ENCODE results near the gene PIBF1. TPM values are rescaled to one million over a fixed set of nuclear protein-coding genes. Genes with fewer than 3 reads are reported as not detected.

Gene PIBF1
- total and polyA plus RNA-seq, 10 of the 15 experiments (the other 5 are each of a cell fraction or from before 2014, with no cell fraction given), result 6.4 to 24.5 (median 11.1) TPM

GRCh38 chr13:72953391-72953965 lies 171.5 kb downstream of the PIBF1 start:
- WGBS (ENCODE audit: insufficient coverage, insufficient replicate concordance, low lambda C conversion rate, missing lambda C conversion rate), result 97% methylated on average over 6 of the region's 6 CpGs
- in situ Hi-C loops (cut with MboI), result no loop called here
- BruUV-seq (replicated peaks), result no TSS peak
- Histone ChIP-seq H2AFZ (ENCODE audit: control insufficient read depth, low read depth, low read length) (no peak overlapping the region), H3K9me3 (replicated peaks; ENCODE audit: control insufficient read depth, insufficient read depth, low read length) (no peaks in the 10 kb centered on the region), H3K27me3 (replicated peaks in 1 of 2; ENCODE audit: control insufficient read depth in 2 of 2, insufficient read depth in 2 of 2, low read length in 1 of 2) (no peaks in the 10 kb centered on the region), H3K27ac (ENCODE audit: control insufficient read depth, insufficient read depth) (no peak overlapping the region), H3K36me3 (ENCODE audit: control insufficient read depth in 2 of 2, insufficient read depth in 2 of 2, low read length in 1 of 2) (no peaks in the 10 kb centered on the region), H4K20me1 (ENCODE audit: control insufficient read depth, insufficient read depth) (no peaks in the 10 kb centered on the region), H3K9ac (ENCODE audit: control insufficient read depth, insufficient read depth, low read length) (no peak overlapping the region), H3K4me2 (ENCODE audit: control insufficient read depth, insufficient read depth) (no peak overlapping the region), H3K4me1 (ENCODE audit: control insufficient read depth, insufficient read depth, low read length) (no peaks in the 10 kb centered on the region), H3K79me2 (ENCODE audit: control insufficient read depth, insufficient read depth, low read length) (no peaks in the 10 kb centered on the region), H3K4me3 (no peak overlapping the region)
- intact Hi-C loops (cut with micrococcal nuclease; ENCODE audit: unreplicated experiment), result no loop called here
- POLR2A ChIA-PET, result no interaction called here
- DNase-seq (ENCODE audit: low read depth, low spot score), result no peak
- TF ChIP-seq SREBF2 (IDR thresholded peaks at IDR 0.05; ENCODE audit: low read length), result no peak
- ATAC-seq, result no peak
- FAIRE-seq, result no peak
- RAD21 ChIA-PET (ENCODE audit: unreplicated experiment), result no interaction called here
- CTCF ChIA-PET, result interaction anchor here (0.9 to 1.3 kb wide), 2 partner anchors 23 to 758 kb away, joined by 3 read pairs; no protein-coding TSS in a partner anchor
- SMC1A ChIA-PET (ENCODE audit: uncharacterized antibody, unreplicated experiment), result no interaction called here

DNA sequence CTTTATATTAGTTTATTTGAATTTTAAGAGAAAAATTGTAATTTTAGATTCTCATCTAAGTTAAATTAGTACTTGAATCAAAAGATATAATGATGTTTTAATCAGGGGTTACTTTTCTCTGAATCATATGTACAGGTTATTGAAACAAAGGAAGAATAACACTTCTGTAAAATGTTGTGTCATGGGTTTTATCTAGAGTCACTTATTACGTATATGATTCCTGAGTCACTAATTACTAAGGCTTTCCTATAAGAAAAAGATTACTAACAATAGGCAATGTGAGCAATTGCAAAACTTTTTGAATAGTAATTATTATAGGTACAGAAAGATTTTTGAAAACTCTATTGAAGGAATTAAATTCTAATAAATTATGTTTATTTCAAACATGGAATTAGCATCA lies 177.7 kb downstream of the PIBF1 start:
- no peak for ATAC-seq
- no peaks in the 10 kb centered on the region for H3K79me2 ChIP-seq (ENCODE audit: control insufficient read depth, insufficient read depth, low read length)
- no peak overlapping the region for H3K4me3 ChIP-seq
- H3K4me2 ChIP-seq (ENCODE audit: control insufficient read depth, insufficient read depth), result no peak overlapping the region
- H3K9me3 ChIP-seq (replicated peaks; ENCODE audit: control insufficient read depth, insufficient read depth, low read length), result no peaks in the 10 kb centered on the region
- H3K27ac ChIP-seq (ENCODE audit: control insufficient read depth, insufficient read depth), result no peak overlapping the region
- in situ Hi-C loops (cut with MboI) (no loop called here), intact Hi-C loops (cut with micrococcal nuclease; ENCODE audit: unreplicated experiment) (no loop called here)
- no TSS peak for BruUV-seq (replicated peaks)
- H3K36me3 ChIP-seq (ENCODE audit: control insufficient read depth in 2 of 2, insufficient read depth in 2 of 2, low read length in 1 of 2), result no peaks in the 10 kb centered on the region
- WGBS (ENCODE audit: insufficient coverage, insufficient replicate concordance, low lambda C conversion rate, missing lambda C conversion rate), result 100% methylated on average over 1 of the region's 1 CpG
- no peak overlapping the region for H3K9ac ChIP-seq (ENCODE audit: control insufficient read depth, insufficient read depth, low read length)
- no peaks in the 10 kb centered on the region for H4K20me1 ChIP-seq (ENCODE audit: control insufficient read depth, insufficient read depth)
- no peaks in the 10 kb centered on the region for H3K27me3 ChIP-seq (replicated peaks in 1 of 2; ENCODE audit: control insufficient read depth in 2 of 2, insufficient read depth in 2 of 2, low read length in 1 of 2)
- H3K4me1 ChIP-seq (ENCODE audit: control insufficient read depth, insufficient read depth, low read length), result no peaks in the 10 kb centered on the region
- ChIA-PET SMC1A (ENCODE audit: uncharacterized antibody, unreplicated experiment) (no interaction called here), CTCF (no interaction called here), RAD21 (ENCODE audit: unreplicated experiment) (no interaction called here), POLR2A (no interaction called here)
- no peak for DNase-seq (ENCODE audit: low read depth, low spot score)
- no peak overlapping the region for H2AFZ ChIP-seq (ENCODE audit: control insufficient read depth, low read depth, low read length)
- no peak for FAIRE-seq
- TF ChIP-seq RFX5 (IDR thresholded peaks at IDR 0.05; ENCODE audit: low read depth, low read length) (no peak), NR2F1 (conservative IDR thresholded peaks at IDR 0.05) (no peak), ZBTB40 (IDR thresholded peaks at IDR 0.05; ENCODE audit: borderline replicate concordance) (no peak), LARP7 (IDR thresholded peaks at IDR 0.05) (no peak), PML (IDR thresholded peaks at IDR 0.05; ENCODE audit: low read length) (no peak), JUND (IDR thresholded peaks at IDR 0.05; ENCODE audit: low read depth, low read length) (no peak), HCFC1 (IDR thresholded peaks at IDR 0.05; ENCODE audit: low read length) (no peak), EED (IDR thresholded peaks at IDR 0.05; ENCODE audit: low read depth) (no peak), ATF7 (IDR thresholded peaks at IDR 0.05; ENCODE audit: low read depth) (no peak), HDGF (IDR thresholded peaks at IDR 0.05) (no peak), FOXM1 (IDR thresholded peaks at IDR 0.05; ENCODE audit: low read depth, low read length) (no peak), CHD2 (IDR thresholded peaks at IDR 0.05; ENCODE audit: borderline replicate concordance, low read depth, low read length) (no peak)
- TF ChIP-seq, protein P1, sequence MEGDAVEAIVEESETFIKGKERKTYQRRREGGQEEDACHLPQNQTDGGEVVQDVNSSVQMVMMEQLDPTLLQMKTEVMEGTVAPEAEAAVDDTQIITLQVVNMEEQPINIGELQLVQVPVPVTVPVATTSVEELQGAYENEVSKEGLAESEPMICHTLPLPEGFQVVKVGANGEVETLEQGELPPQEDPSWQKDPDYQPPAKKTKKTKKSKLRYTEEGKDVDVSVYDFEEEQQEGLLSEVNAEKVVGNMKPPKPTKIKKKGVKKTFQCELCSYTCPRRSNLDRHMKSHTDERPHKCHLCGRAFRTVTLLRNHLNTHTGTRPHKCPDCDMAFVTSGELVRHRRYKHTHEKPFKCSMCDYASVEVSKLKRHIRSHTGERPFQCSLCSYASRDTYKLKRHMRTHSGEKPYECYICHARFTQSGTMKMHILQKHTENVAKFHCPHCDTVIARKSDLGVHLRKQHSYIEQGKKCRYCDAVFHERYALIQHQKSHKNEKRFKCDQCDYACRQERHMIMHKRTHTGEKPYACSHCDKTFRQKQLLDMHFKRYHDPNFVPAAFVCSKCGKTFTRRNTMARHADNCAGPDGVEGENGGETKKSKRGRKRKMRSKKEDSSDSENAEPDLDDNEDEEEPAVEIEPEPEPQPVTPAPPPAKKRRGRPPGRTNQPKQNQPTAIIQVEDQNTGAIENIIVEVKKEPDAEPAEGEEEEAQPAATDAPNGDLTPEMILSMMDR (IDR thresholded peaks at IDR 0.05 in 2 of 3, conservative IDR thresholded peaks at IDR 0.05 in 1 of 3; ENCODE audit: control insufficient read depth in 2 of 3, extremely low read depth in 1 of 3, insufficient read depth in 1 of 3, low read depth in 3 of 3, low read length in 3 of 3), result no peak

Data from GM12878 (cell line).